ENCODE data around the gene SCN5A. TPM values are rescaled to one million over a fixed set of nuclear protein-coding genes. Genes with fewer than 3 reads are reported as not detected.

Gene SCN5A
- total and polyA plus RNA-seq, 2 of the 8 experiments (the other 6 are each of a cell fraction or from before 2014, with no cell fraction given): 4.8 to 11.4 TPM

DNA sequence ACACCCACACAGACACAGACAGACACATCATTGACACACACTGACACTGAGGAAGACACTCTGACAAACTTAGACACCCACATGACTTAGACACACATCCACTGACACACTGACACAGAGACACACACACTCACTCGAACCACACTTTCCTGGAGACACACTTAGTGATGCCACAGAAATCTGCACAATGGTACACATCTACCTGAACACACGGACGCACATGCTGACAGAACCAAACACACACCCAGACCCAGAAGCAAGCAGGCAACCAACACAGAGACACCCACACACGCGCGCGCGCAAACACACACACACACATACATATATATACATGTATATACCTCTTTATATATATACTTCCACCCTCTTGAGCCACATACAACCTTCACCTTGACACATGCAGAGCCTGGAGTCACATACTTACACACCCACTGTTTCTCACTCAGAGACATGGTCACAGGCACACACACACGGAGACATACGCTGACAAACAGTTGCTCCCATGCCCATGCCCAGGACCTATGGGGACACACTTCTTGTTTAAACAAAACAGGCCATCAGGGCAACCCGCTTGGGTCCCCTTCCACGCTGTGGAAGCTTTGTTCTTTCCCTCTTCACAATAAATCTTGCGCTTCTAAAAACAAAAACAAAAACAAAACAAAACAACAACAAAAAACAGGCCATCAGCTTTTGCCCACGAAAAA, 913 bp upstream of the SCN5A start:
- peak overlapping the region; percentile 90; the same call in 1 of the 2 replicates for H2BK20ac ChIP-seq (ENCODE audit: low read length)
- H3K4ac ChIP-seq (replicated peaks; ENCODE audit: insufficient read length, low read depth, low read length): peak overlapping the region; percentile 96
- peak overlapping the region in 1 of 4 experiments; percentile 90; a peak in 5 of 8 replicates for H3K4me3 ChIP-seq (ENCODE audit: extremely low read depth in 1 of 4, insufficient read depth in 2 of 4, low read depth in 3 of 4, low read length in 4 of 4)
- no peaks in the 10 kb centered on the region for H3K36me3 ChIP-seq (ENCODE audit: control insufficient read depth in 2 of 4, insufficient read depth in 4 of 4, low read length in 3 of 4)
- H2BK12ac ChIP-seq (ENCODE audit: low read depth, low read length): peak overlapping the region; percentile 99; the same call in 1 of the 2 replicates
- no peaks in the 10 kb centered on the region for H3K9me3 ChIP-seq (ENCODE audit: insufficient read depth in 2 of 2, low read depth in 1 of 2, low read length in 1 of 2)
- peaks cover 14% of the 10 kb centered on the region; the same call in 1 of the 2 replicates for H3K23me2 ChIP-seq (ENCODE audit: low read depth, low read length)
- DNase-seq (ENCODE audit: low read depth in 1 of 2, low spot score in 2 of 2) (peak in 1 of 2 experiments; percentile 49), FAIRE-seq (no peak)
- no peak overlapping the region for H4K8ac ChIP-seq (ENCODE audit: extremely low read depth, insufficient read depth, low read length)
- H3K14ac ChIP-seq (ENCODE audit: insufficient read length): peak overlapping the region; percentile 2
- no peak overlapping the region for H4K5ac ChIP-seq (ENCODE audit: insufficient read length, low read depth, low read length)
- H2BK15ac ChIP-seq (ENCODE audit: low read length): peak overlapping the region; percentile 90
- H2BK5ac ChIP-seq (ENCODE audit: low read depth, low read length): peak overlapping the region; percentile 66; the same call in 1 of the 2 replicates
- 0 out of 2 replicates have a peak overlapping the region, but pooled peaks have one; percentile 43 for H3K18ac ChIP-seq (ENCODE audit: extremely low read depth, low read length)
- H3K27ac ChIP-seq (ENCODE audit: low read depth, low read length): no peak overlapping the region
- H2AK5ac ChIP-seq (ENCODE audit: low read depth, low read length): peak overlapping the region; percentile 99
- peaks cover 0 to 47% (median 28%) of the 10 kb centered on the region in 4 experiments; a peak in 6 of 7 replicates for H3K27me3 ChIP-seq (replicated peaks in 1 of 4; ENCODE audit: control insufficient read depth in 3 of 4, extremely low read depth in 1 of 4, insufficient read depth in 3 of 4, low read length in 3 of 4)
- H2AFZ ChIP-seq (ENCODE audit: low read length): 0 out of 2 replicates have a peak overlapping the region, but pooled peaks have one; percentile 83
- no peak for TF ChIP-seq SUZ12 (IDR thresholded peaks at IDR 0.05; ENCODE audit: low read length)
- peak; percentile 13 for TF ChIP-seq EZH2 (IDR thresholded peaks at IDR 0.05; ENCODE audit: low read depth, low read length, severe bottlenecking)
- H4K20me1 ChIP-seq (replicated peaks in 1 of 2; ENCODE audit: control insufficient read depth in 1 of 2, insufficient read depth in 2 of 2, low read length in 2 of 2): peaks cover 0 to 21% of the 10 kb centered on the region in 2 experiments
- ChIA-PET CTCF (ENCODE audit: partially characterized antibody) (interaction anchor here (0.6 to 14.0 kb wide), 25 partner anchors 12 to 1539 kb away, joined by 3 to 506 read pairs (median 5); partner anchors contain the start of genes EXOG and SCN5A), POLR2A (ENCODE audit: partially characterized antibody) (interaction anchor here (1.0 to 1.2 kb wide), 3 partner anchors 9 to 154 kb away, joined by 3 to 4 read pairs (median 3); partner anchors contain the start of gene EXOG)
- H3K4me2 ChIP-seq (ENCODE audit: insufficient read depth in 1 of 2, low read depth in 2 of 2, low read length in 2 of 2): peak overlapping the region; percentile 93 to 94; a peak in 3 of 4 replicates
- no peak overlapping the region for H2BK120ac ChIP-seq (replicated peaks; ENCODE audit: low read depth, low read length)
- H3K79me1 ChIP-seq (ENCODE audit: low read depth, low read length): 0 out of 2 replicates have a peak, but pooled peaks cover 2% of the 10 kb centered on the region
- no peak overlapping the region for H3K23ac ChIP-seq (ENCODE audit: insufficient read length)
- H4K91ac ChIP-seq (replicated peaks; ENCODE audit: insufficient read length, low read length): peak overlapping the region; percentile 19
- H3K9ac ChIP-seq (replicated peaks in 1 of 4; ENCODE audit: extremely low read depth in 1 of 4, low read depth in 3 of 4, low read length in 3 of 4): peak overlapping the region in 2 of 4 experiments; percentile 20 to 57; a peak in 1 of 7 replicates
- H3K56ac ChIP-seq (replicated peaks; ENCODE audit: insufficient read length, low read depth, low read length): peak overlapping the region; percentile 13
- WGBS, 2 experiments (ENCODE audit: extremely low coverage in 1 of 2, insufficient coverage in 1 of 2, insufficient read length in 1 of 2, insufficient replicate concordance in 2 of 2, low coverage in 1 of 2, low lambda C conversion rate in 2 of 2, missing lambda C conversion rate in 1 of 2): 84% methylated on average over 14 of the region's 14 CpGs; no CpG with 5 or more reads in 1 of the 2 experiments
- peaks cover 0 to 13% (median 6%) of the 10 kb centered on the region in 4 experiments; a peak in 5 of 7 replicates for H3K4me1 ChIP-seq (replicated peaks in 1 of 4; ENCODE audit: control insufficient read depth in 3 of 4, insufficient read depth in 4 of 4, low read length in 3 of 4)
- no peaks in the 10 kb centered on the region; a peak in 1 of 4 replicates for H3K79me2 ChIP-seq (ENCODE audit: control insufficient read depth in 1 of 2, insufficient read depth in 2 of 2, low read length in 2 of 2)
